HEK293T (cell line): ENCODE data around the gene SMG6.

Experiments used
- ARNT ChIP-seq: fragments of 450-650 bp; IDR thresholded peaks from 2 replicates; pipeline ENCODE4 v1.6.1; 2017; ENCODE audit warnings: mild to moderate bottlenecking
- FOXA1 ChIP-seq: fragments of 450-650 bp; IDR thresholded peaks from 2 replicates; pipeline ENCODE4 v1.6.1; 2016; ENCODE audit warnings: mild to moderate bottlenecking
- FOXK2 ChIP-seq: fragments of 450-650 bp; IDR thresholded peaks from 2 replicates; pipeline ENCODE4 v1.6.1; 2016; ENCODE audit warnings: mild to moderate bottlenecking
- FOXM1 ChIP-seq: fragments of 450-650 bp; IDR thresholded peaks from 2 replicates; pipeline ENCODE4 v1.6.1; 2017; ENCODE audit warnings: mild to moderate bottlenecking, borderline replicate concordance
- LEF1 ChIP-seq: fragments of 450-650 bp; IDR thresholded peaks from 2 replicates; pipeline ENCODE4 v1.6.1; 2017; ENCODE audit warnings: mild to moderate bottlenecking, borderline replicate concordance
- NFRKB ChIP-seq: fragments of 450-650 bp; IDR thresholded peaks from 2 replicates; pipeline ENCODE4 v1.6.1; 2016; ENCODE audit warnings: mild to moderate bottlenecking, moderate library complexity
- SP1 ChIP-seq: fragments of 450-650 bp; IDR thresholded peaks from 2 replicates; pipeline ENCODE4 v1.6.1; 2017
- SUZ12 ChIP-seq: fragments of 450-650 bp; IDR thresholded peaks from 2 replicates; pipeline ENCODE4 v1.6.1; 2016; ENCODE audit warnings: mild to moderate bottlenecking
- TF ChIP-seq, protein P1 (sequence below): fragments of 450-650 bp; IDR thresholded peaks from 2 replicates; pipeline ENCODE4 v1.6.1; 2016

DNA sequence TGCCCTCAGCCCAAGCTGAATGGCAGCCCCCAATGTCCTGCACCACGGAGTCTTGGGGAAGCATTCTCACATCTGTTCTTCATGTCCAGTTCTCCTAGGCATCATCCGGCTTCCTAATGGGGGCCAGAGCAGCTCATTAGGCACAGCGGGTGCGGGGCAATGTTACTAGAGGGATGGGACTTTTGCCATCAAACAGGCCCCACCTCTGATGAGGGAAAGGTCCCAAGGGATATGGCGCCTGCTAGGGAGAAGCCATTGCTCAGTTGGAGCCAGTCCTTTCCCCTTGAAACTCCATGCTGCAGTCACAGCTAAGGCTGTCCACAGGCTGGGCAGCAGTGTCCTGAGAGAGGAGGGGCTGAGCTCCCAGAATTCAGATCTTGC, 275.4 kb downstream of the SMG6 start:
- TF ChIP-seq FOXM1 (no peak), LEF1 (no peak), SUZ12 (no peak), FOXK2 (no peak), FOXA1 (no peak), SP1 (no peak), NFRKB (no peak), ARNT (no peak)
- TF ChIP-seq, protein P1, sequence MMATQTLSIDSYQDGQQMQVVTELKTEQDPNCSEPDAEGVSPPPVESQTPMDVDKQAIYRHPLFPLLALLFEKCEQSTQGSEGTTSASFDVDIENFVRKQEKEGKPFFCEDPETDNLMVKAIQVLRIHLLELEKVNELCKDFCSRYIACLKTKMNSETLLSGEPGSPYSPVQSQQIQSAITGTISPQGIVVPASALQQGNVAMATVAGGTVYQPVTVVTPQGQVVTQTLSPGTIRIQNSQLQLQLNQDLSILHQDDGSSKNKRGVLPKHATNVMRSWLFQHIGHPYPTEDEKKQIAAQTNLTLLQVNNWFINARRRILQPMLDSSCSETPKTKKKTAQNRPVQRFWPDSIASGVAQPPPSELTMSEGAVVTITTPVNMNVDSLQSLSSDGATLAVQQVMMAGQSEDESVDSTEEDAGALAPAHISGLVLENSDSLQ: no peak
